Hematopoietic multipotent progenitor cell (in vitro differentiated cells): ENCODE data around the gene CRYBG3. TPM values are rescaled to one million over a fixed set of nuclear protein-coding genes. Genes with fewer than 3 reads are reported as not detected.
"Not testable (repeated sequence)": the region's sequence is repeated elsewhere in the genome, so short reads cannot be mapped to it uniquely, and the experiment has no call there.

Source experiments
- DNase-seq, 3 donors: peaks; one replicate each; pipeline ENCODE4 v3.0.0-alpha.2; 2011 to 2015; ENCODE audit warnings: low read depth in 2 of 3, low spot score in 2 of 3
- total RNA-seq: library from RNA; depleted of rRNA; stranded (reverse); fragments of >200 nt; gene quantifications from one replicate; pipeline ENCODE4 v1.2.3, GENCODE V29; 2012

The CRYBG3 gene
- 0.54 TPM for total RNA-seq

- DNase-seq, result peak; percentile 68 to 85 (median 79)
Measured at GRCh38 chr3:97821774-97822358, at the start of gene CRYBG3. Gene CRYBG3 (plus strand): TSS chr3:97822011. CDS start chr3:97822207, 196 bp downstream.

DNA sequence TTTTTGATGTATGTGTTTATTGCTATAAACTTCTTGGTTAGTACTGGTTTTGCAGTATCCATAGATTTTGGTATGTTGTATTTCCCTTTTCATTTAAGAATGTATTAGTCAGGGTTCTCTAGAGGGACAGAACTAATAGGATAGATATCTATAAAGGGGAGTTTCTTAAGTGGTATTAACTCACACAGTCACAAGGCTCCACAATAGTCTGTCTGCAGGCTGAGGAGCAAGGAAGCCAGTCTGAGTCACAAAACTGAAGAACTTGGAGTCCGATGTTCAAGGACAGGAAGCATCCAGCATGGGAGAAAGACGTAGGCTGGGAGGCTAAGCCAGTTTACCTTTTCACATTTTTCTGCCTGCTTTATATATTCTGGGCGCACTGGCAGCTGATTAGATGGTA lies 48.9 kb upstream of the CRYBG3 start:
- no peak for DNase-seq

- no peak for DNase-seq
Measured at GRCh38 chr3:97778152-97778551, 43.7 kb upstream of the CRYBG3 start.

DNA sequence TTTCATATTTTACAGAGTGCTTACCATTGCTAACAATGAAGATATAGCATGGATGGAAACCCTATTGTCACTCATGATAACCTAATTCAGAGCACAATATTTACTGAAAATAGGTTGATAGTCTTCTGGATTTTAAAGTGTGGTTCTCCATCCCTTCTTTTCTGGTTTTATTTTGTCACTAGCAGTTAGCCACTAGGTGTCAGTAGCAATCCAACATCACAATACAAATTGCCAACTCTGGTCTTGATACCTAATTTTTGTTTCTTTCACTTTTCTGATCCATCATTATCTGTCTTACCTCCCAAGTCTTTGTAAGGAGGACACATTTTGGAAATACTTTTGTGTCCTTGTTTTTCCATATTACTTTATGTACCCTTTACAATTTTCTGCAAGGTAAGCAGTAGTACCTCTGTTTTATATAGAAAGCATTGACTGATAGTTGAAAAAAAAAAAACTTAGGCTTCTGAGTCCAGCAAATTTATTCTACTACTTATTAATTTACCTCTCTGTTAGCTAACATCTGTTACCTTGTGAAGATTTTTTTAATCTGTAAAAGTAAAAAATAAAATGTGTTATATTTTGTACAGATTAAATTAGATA lies 28.3 kb upstream of the CRYBG3 start:
- peak; percentile 25 to 80 (median 53) for DNase-seq

- DNase-seq, result no peak
Measured at GRCh38 chr3:97795951-97796350, 25.9 kb upstream of the CRYBG3 start.

DNA sequence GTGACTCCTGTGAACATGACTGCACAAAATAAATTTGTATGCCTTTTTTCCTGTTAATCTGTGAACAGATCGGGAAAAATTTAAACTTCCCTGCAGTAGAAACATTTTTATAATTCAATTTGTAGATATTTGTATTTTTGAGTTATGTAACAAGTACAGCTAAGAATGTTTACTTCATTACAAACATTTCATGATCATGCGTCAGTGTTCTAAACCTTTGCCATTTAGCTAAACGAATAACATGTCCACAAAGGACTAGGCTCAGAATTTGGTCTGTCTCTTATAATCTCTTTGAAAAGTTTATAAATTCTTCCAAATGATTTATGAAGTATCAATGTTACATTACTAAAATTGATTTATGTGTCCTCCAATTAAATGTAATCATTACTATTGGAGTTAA lies 17.3 kb upstream of the CRYBG3 start:
- no peak for DNase-seq

DNA sequence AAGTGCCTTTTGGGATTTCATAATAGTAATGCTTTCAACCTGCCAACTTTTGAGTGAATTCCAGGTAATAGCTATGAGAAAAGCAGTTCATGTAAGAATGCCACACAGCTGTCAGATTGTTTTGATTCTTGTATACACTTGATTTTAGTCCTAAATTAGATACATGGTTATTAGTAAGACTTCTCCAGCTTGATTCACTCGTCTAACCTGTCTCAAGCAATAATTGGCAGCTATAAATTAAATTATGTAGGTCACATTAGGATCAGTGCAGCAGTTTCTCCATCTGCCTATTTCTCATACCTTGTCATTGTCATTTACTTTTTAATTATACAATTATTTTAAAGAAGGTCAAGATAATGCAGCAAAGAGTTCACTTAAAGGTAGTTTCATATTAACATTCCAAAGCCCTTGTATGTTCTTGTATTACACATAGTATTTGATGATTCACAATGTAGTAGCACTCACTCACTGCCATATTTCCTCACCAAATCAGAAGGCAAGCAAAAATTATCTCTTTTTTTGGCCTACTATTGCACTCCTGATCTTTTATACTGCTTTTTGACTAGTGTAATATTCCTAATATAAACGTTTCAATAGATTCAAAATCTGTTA lies 10.9 kb upstream of the CRYBG3 start:
- no peak for DNase-seq

DNA sequence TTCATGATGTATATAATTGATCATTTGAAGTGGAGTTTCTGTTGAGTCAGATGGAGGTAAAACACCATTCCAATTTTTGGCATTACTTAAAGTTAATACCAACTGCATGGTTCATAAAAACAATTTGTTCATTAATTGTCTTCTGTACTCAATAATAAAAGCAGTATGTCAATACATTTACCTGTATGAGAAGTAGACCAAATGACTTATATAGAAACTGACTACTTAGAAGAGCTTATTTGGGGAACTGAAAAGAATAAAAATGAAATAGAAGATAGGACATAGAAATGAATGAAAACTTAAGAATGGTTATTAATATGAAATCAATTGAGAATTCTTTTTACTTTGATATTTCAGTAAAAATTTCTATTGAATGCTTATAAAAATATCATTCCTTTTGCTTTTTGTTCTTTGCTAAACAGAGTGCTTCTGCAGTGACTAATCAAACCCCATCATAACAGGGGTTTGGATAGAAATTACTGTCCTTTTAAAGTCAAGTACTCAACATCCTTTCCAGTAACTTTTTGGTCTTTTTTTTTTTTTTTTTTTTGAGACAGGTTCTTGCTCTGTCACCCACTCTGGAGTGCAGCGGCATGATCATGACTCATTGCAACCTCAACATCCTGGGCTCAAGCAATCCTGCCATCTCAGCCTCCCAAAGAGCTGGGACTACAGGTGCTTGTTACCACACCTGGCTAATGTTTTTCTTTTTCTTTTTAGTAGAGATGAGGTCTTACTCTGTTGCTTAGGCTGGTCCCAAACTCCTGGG lies 6.5 kb upstream of the CRYBG3 start:
- peak in 1 of 3 donors; percentile 5 for DNase-seq

- no peak for DNase-seq
Measured at GRCh38 chr3:97816811-97817210, 5.0 kb upstream of the CRYBG3 start.

- no peak for DNase-seq
Measured at GRCh38 chr3:97817965-97818364, 3.8 kb upstream of the CRYBG3 start.

- DNase-seq, result no peak
Measured at GRCh38 chr3:97820780-97821179, 1.0 kb upstream of the CRYBG3 start.

GRCh38 chr3:97821287-97821773 lies 481 bp upstream of the CRYBG3 start:
- no peak for DNase-seq

DNA sequence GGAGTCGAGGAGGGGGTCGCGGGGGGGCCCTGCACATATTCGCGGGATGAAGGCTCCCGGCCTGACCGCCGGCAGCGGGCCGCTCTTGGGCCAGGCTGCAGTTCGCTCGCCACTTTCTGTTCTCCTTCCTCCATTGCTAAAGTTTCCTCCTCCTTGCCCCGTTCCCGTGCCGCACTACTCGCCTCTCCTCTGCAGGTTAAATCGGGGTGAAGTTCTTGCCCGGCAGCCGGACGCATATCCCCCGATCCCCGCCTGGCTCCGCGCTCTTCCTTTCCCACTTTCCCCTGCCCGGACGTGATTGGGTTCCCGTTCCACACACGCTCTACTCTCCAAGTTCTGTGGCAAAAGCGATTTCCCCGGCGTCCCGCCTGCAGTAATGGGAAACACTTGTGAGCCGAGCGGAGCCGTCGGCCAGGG lies 556 bp downstream of the CRYBG3 start:
- peak in 2 of 3 donors; percentile 11 to 12 for DNase-seq

DNA sequence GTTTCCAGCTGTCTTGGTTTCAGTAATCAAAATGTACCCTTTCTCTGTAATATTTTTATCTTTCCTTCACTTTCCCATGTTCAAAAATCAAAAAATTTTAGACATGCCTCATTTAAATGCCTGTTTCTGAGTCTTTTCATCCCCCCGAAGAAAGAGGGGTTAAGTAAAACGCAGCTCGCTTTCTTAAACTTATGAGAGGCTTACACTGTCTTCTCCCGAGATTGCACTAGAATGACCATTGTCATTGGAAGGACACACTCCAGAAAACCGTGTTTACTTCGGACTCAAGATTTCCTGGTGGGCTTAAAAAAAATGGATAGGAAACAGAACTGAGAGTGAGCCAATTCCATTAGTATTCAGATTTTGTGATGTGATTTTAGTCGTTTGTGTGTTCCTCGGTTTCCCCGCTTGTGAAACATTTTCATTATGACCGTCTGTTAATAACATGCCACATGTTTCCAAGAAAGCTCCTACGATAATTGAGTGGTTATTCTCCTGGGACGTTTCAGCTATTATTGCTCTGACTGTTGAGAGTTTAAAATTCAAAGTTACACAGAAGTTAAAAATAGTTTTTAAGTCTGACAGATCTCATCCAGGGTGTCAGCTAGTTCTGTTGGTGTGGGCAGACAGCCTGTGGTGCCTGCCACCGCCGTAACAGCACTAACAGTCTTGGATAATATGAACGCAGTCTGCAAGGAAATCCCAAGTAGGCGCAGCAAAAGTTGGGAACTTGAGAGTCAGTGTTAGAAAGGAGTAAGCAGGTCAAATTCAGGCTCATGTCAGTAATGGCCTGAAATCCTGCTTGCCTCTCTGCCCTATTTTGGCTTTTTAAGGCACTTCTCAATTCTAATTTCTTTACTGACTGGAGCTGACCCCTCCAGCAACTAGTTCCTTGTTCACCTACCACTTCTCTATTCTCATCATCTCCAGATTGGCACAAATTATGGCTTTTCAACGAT lies 1.5 kb downstream of the CRYBG3 start:
- DNase-seq, result no peak

- DNase-seq, result no peak
Measured at GRCh38 chr3:97825101-97825500, 3.3 kb downstream of the CRYBG3 start.

DNA sequence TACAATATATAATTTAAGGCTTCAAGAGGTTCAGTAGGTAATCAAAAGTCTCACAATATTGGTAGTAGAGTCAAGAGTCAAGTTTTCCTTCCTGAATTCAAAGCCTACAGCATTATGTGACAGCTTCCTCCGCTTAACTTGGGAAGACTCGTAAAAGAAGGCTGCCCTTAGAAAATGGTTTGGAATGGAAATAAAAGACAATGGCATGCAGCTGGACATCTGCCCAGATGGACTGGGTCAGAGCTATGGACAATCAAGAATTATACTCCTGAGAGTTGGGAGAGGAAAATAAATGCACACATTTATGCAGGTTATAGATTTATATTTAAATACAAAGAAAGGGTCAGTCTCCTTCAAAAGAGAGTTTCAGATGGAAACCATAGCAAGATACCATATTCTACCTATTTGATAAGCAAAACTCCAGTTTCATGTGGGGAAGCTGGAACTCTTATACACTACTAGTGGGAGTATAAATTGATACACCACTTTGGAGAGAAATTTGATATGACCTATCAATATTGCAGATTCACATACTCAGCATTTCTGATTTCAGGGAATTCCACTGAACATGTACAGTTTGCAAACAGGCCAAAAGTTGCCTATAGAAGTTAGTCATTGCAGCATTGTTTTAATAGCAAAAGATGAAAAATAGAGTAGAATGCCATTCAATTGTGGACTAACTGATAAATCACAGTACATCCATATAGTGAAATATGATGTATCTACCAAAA lies 6.1 kb downstream of the CRYBG3 start:
- DNase-seq, result no peak

DNA sequence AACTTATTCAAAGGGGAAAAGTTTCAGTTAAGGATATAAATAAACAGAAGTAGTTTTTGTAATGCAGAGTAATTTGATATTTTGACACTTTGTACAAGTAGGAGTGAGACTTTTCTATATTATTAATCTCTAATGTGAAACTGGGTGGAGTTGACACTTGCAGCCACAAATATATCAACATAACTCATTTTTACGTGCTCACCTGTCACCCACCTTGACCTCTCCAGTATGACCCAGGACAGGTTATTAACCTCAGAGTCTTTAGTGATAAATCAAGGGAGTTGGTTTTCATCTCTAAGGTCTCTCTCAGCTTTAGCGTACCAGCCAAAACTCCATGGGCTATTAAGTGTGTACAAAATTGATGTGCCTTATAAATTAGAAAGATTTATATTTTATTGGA lies 7.4 kb downstream of the CRYBG3 start:
- DNase-seq, result no peak

GRCh38 chr3:97830638-97831037 lies 8.8 kb downstream of the CRYBG3 start:
- no peak for DNase-seq

DNA sequence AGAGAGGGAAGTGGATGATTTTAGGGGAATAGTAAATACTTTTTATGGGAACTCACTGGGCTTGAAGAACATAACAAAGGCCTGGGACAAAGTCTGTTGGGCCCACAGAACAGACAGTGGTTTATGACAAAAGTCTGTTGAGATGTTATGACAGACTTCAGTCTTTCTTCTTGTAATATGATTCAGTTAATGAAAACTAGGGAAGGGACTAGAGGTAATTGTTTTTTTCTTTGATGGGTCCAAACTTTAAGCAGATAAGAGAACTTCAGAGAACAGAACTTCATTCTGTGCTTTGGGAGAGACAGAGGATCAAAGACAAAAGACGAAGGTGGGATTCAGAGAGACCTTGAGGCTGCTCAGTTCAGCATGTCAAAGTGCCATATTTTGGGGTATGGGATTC lies 9.3 kb downstream of the CRYBG3 start:
- no peak for DNase-seq

DNA sequence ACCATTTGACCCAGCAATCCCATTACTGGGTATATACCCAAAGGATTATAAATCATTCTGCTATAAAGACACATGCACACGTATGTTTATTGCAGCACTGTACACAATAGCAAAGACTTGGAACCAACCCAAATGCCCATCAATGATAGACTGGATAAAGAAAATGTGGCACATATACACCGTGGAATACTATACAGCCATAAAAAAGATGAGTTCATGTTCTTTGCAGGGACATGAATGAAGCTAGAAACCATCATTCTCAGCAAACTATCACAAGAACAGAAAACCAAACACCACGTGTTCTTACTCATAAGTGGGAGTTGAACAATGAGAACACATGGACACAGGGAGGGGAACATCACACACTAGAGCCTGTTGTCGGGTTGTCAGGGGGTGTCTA lies 11.4 kb downstream of the CRYBG3 start:
- DNase-seq, result not testable (repeated sequence)
